Measurements from ENCODE around the gene C17orf58.
"Not testable (repeated sequence)": the region's sequence is repeated elsewhere in the genome, so short reads cannot be mapped to it uniquely, and the experiment has no call there.

Gene C17orf58

DNA sequence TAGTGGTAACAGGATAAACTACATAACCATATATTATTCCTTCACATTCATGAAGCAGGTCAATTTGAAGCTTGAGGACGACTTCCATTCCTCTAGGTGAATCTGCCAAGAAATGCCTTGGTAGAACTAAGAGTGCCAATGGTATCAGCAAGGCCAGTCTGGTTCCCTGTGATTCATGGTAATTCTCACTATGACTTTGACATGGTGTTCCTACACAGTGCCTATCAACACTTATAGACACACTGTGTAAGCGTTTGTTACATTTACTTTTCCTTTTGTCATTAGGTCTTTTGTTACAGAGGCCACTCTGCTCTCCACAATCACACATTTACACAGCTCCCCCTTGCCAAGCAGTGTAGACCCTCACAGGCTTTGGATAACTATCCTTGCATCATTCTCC, 34.1 kb downstream of the C17orf58 start:
- FAIRE-seq; DNase-seq (ENCODE audit: insufficient read length, low spot score): not testable (repeated sequence)

DNA sequence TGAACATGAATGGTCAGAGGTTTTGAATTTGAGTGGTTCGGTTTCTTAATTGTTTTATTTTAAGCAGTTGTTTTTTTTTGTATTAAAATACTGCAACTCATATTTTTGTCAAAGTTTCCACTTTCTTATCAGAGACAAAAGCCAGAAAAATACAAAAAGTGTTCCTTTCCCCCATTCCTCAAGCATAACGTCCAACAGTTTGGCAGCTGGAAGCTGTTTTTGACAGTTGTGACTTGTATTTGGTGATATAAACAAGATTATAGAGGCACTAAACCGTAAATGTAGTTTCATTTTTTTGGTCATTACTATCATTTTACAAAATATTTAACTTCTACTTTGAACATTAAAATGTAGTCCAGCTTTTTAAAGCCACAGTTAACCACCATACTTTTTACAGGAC, 36.0 kb downstream of the C17orf58 start:
- DNase-seq (ENCODE audit: insufficient read length, low spot score); FAIRE-seq: not testable (repeated sequence)

DNA sequence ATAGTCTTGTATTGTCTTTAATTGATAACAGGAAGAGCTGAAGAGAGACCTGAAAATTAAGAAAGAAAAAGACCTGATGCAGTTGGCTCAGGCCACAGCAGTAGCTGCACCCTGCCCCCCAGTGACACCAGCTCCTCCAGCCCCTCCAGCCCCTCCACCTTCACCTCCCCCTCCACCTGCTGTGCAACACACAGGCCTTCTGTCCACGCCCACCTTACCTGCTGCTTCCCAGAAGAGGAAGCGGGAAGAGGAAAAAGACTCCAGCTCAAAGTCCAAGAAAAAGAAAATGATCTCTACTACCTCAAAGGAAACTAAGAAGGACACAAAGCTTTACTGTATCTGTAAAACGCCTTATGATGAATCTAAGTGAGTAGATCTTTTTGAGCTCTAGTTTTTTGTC, 36.8 kb downstream of the C17orf58 start:
- no peak for FAIRE-seq
- no peak for DNase-seq (ENCODE audit: insufficient read length, low spot score)

DNA sequence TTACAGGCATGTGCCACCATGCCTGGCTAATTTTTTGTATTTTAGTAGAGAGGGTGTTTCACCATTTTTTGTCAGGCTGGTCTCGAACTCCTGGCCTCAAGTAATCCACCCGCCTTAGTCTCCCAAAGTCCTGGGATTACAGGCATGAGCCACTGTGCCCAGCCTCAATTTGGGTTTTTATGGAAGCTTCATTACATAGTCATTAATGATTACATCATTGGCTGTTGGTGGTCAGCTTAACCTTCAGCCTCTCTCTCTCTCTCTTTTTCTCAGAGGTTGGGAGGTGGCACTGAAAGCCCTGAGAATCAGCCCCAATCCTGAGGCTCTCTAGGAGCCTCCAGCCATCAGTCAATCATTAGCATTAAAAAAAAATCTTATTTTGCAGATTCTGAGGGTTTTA, 45.3 kb downstream of the C17orf58 start:
- DNase-seq (ENCODE audit: insufficient read length, low spot score) (no peak), FAIRE-seq (no peak)

- DNase-seq (ENCODE audit: insufficient read length, low spot score) (no peak), FAIRE-seq (no peak)
These were observed 48.9 kb downstream of the C17orf58 start for GRCh38 chr17:67947325-67947813.

DNA sequence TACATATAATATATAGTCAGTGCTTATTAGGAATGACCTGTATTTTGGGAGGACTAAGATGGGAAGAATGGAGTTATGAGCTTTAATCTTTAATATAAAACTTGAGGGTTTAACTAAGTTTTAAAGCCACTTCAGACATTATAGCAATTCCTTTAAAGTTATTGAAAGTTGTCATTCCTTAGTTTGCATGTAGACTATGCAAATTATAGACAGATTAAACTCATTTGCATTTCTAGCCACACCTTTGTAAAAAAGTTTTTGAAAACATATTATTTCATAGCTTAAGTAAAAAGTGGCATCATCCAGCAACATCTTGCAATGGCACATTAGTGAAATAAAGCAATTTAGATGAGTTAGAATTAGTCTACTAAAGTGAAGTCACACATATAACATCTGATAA, 49.8 kb downstream of the C17orf58 start:
- DNase-seq (ENCODE audit: insufficient read length, low spot score): no peak
- no peak for FAIRE-seq

DNA sequence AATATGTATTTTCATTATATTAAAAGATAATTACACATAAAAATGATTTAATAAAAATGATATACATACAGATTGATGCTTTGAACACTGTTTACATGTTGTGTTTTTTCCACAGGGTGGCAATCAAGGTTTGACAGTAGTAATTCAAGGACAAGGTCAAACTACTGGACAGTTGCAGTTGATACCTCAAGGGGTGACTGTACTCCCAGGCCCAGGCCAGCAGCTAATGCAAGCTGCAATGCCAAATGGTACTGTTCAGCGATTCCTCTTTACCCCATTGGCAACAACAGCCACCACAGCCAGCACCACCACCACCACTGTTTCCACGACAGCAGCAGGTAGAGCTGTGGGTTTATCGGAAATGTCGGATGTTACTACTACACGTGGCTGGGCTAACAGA, 52.2 kb downstream of the C17orf58 start:
- FAIRE-seq (no peak), DNase-seq (ENCODE audit: insufficient read length, low spot score) (no peak)

DNA sequence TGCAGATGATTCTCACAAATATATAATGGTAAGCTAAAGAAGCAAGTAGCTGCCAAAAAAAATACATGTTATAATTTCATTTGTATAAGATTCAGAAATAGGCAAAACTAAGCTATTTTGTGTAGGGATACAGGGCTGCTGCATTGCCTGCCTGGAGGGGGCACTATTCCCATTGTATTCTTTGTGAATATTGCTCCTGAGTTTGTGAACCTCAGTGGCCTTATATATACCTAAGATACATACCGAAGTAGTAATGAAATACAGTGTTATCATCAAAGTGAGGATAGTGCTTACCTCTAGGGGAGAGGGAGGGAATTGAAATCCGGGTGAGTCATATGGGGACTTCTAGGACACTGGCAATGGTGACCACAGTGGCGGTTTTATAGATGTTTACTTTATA, 53.5 kb downstream of the C17orf58 start:
- no peak for DNase-seq (ENCODE audit: insufficient read length, low spot score)
- no peak for FAIRE-seq

All from GM19239 (cell line).